HEK293 (cell line): ENCODE results near the gene HNRNPM.

Experiments used
- CTCF ChIA-PET: fragments of 350-600 bp; formaldehyde crosslinking; extraction: SDS; loops from one replicate; lab custom pipeline; 2021; ENCODE audit warnings: antibody characterized with exemption; lab: Yijun Ruan, JAX
- POLR2A ChIA-PET: fragments of 300-600 bp; formaldehyde crosslinking; extraction: SDS; loops from one replicate; lab custom pipeline; 2020; ENCODE audit warnings: antibody characterized with exemption, inconsistent platforms; lab: Yijun Ruan, JAX
- H3K27ac ChIP-seq: fragments of 200-500 bp; sonication (Bioruptor generic); 2 replicates; pipeline ENCODE4 v1.5.1; 2014; ENCODE audit warnings: low read depth, low read length, control low read depth, inconsistent platforms; ENCODE audit errors: extremely low read depth
- H3K36me3 ChIP-seq, 2 experiments: fragments of 200-500 bp in 1 of 2; sonication (Bioruptor generic) in 1 of 2; 1 replicate in 1 of 2; 2 replicates in 1 of 2; pipeline ENCODE4 v1.5.1; 2014 to 2017; ENCODE audit warnings: inconsistent platforms in 2 of 2, low read length in 2 of 2; ENCODE audit not compliant: control insufficient read depth in 2 of 2, insufficient read depth in 1 of 2
- H3K4me1 ChIP-seq: fragments of 200-500 bp; sonication (Bioruptor generic); 2 replicates; pipeline ENCODE4 v1.5.1; 2014; ENCODE audit warnings: mild to moderate bottlenecking, low read length, inconsistent platforms; ENCODE audit not compliant: control insufficient read depth, insufficient read depth
- H3K4me3 ChIP-seq: 2 replicates; pipeline ENCODE4 v1.5.1; 2011; ENCODE audit warnings: low read depth, mild to moderate bottlenecking, control low read depth, low read length, moderate library complexity
- H3K9me3 ChIP-seq: fragments of 200-500 bp; sonication (Bioruptor generic); 2 replicates; pipeline ENCODE4 v1.5.1; 2014; ENCODE audit warnings: low read depth, low read length, inconsistent platforms; ENCODE audit not compliant: control insufficient read depth, insufficient read depth
- GLI4 ChIP-seq: fragments of 450-650 bp; formaldehyde crosslinking; IDR thresholded peaks from 2 replicates; pipeline ENCODE4 v1.5.1; 2016; ENCODE audit warnings: missing biosample characterization, missing genetic modification characterization
- GLIS1 ChIP-seq: fragments of 450-650 bp; formaldehyde crosslinking; IDR thresholded peaks from 2 replicates; pipeline ENCODE4 v1.5.1; 2016; ENCODE audit warnings: missing biosample characterization, missing genetic modification characterization
- IKZF3 ChIP-seq: fragments of 450-650 bp; IDR thresholded peaks from 2 replicates; pipeline ENCODE4 v1.5.0; 2018; ENCODE audit warnings: missing biosample characterization, mild to moderate bottlenecking, missing genetic modification characterization, moderate library complexity
- SP2 ChIP-seq: fragments of 450-650 bp; formaldehyde crosslinking; IDR thresholded peaks from 2 replicates; pipeline ENCODE4 v1.5.1; 2016; ENCODE audit warnings: missing biosample characterization, missing genetic modification characterization
- ZNF133 ChIP-seq: fragments of 450-650 bp; formaldehyde crosslinking; IDR thresholded peaks from 2 replicates; pipeline ENCODE4 v1.5.1; 2016; ENCODE audit warnings: missing biosample characterization, missing genetic modification characterization
- ZNF24 ChIP-seq: fragments of 450-650 bp; formaldehyde crosslinking; IDR thresholded peaks from 2 replicates; pipeline ENCODE4 v1.5.1; 2016; ENCODE audit warnings: missing biosample characterization, missing genetic modification characterization
- ZNF354C ChIP-seq: fragments of 450-650 bp; formaldehyde crosslinking; IDR thresholded peaks from 2 replicates; pipeline ENCODE4 v1.5.1; 2016; ENCODE audit warnings: missing biosample characterization, missing genetic modification characterization, low read depth, borderline replicate concordance
- ZNF404 ChIP-seq: fragments of 450-650 bp; formaldehyde crosslinking; IDR thresholded peaks from 2 replicates; pipeline ENCODE4 v1.5.1; 2017; ENCODE audit warnings: missing biosample characterization, missing genetic modification characterization
- ZNF501 ChIP-seq: fragments of 450-650 bp; formaldehyde crosslinking; IDR thresholded peaks from 2 replicates; pipeline ENCODE4 v1.5.1; 2016; ENCODE audit warnings: missing biosample characterization, missing genetic modification characterization
- ZNF510 ChIP-seq: fragments of 450-650 bp; formaldehyde crosslinking; IDR thresholded peaks from 2 replicates; pipeline ENCODE4 v1.5.1; 2018; ENCODE audit warnings: mild to moderate bottlenecking, missing genetic modification characterization, missing biosample characterization; ENCODE audit not compliant: insufficient replicate concordance
- ZNF544 ChIP-seq: fragments of 450-650 bp; formaldehyde crosslinking; IDR thresholded peaks from 2 replicates; pipeline ENCODE4 v1.5.0; 2017; ENCODE audit warnings: missing biosample characterization, missing genetic modification characterization
- ZNF571 ChIP-seq: fragments of 450-650 bp; formaldehyde crosslinking; IDR thresholded peaks from 2 replicates; pipeline ENCODE4 v1.5.0; 2017; ENCODE audit warnings: missing biosample characterization, missing genetic modification characterization
- ZNF670 ChIP-seq: fragments of 450-650 bp; formaldehyde crosslinking; IDR thresholded peaks from 2 replicates; pipeline ENCODE4 v1.5.1; 2016; ENCODE audit warnings: missing biosample characterization, missing genetic modification characterization, low read depth
- ZNF792 ChIP-seq: fragments of 450-650 bp; formaldehyde crosslinking; IDR thresholded peaks from 2 replicates; pipeline ENCODE4 v1.5.1; 2016; ENCODE audit warnings: missing biosample characterization, missing genetic modification characterization
- ZSCAN23 ChIP-seq: fragments of 450-650 bp; formaldehyde crosslinking; IDR thresholded peaks from 2 replicates; pipeline ENCODE4 v1.5.1; 2016; ENCODE audit warnings: missing biosample characterization, missing genetic modification characterization
- TF ChIP-seq, protein P1 (sequence below): IDR thresholded peaks from 2 replicates; pipeline ENCODE4 v1.6.1; 2011; ENCODE audit warnings: mild to moderate bottlenecking, low read depth, low read length, borderline replicate concordance
- TF ChIP-seq, protein P2 (sequence below): fragments of 450-650 bp; formaldehyde crosslinking; IDR thresholded peaks from 2 replicates; pipeline ENCODE4 v1.5.1; 2016; ENCODE audit warnings: missing biosample characterization, missing genetic modification characterization
- TF ChIP-seq, protein P3 (sequence below): fragments of 450-650 bp; IDR thresholded peaks from 2 replicates; pipeline ENCODE4 v1.5.1; 2018; ENCODE audit warnings: missing biosample characterization, missing genetic modification characterization
- TF ChIP-seq, protein P4 (sequence below): fragments of 450-650 bp; formaldehyde crosslinking; IDR thresholded peaks from 2 replicates; pipeline ENCODE4 v1.5.1; 2017; ENCODE audit warnings: missing biosample characterization, missing genetic modification characterization
- TF ChIP-seq, protein P5 (sequence below): fragments of 450-650 bp; formaldehyde crosslinking; IDR thresholded peaks from 2 replicates; pipeline ENCODE4 v1.5.1; 2016; ENCODE audit warnings: missing biosample characterization, missing genetic modification characterization
- TF ChIP-seq, protein P6 (sequence below): fragments of 450-650 bp; formaldehyde crosslinking; IDR thresholded peaks from 2 replicates; pipeline ENCODE4 v1.5.1; 2017; ENCODE audit warnings: missing biosample characterization, missing genetic modification characterization
- TF ChIP-seq, protein P7 (sequence below): fragments of 450-650 bp; formaldehyde crosslinking; IDR thresholded peaks from 2 replicates; pipeline ENCODE4 v1.5.1; 2016; ENCODE audit warnings: missing biosample characterization, missing genetic modification characterization

The HNRNPM gene

DNA sequence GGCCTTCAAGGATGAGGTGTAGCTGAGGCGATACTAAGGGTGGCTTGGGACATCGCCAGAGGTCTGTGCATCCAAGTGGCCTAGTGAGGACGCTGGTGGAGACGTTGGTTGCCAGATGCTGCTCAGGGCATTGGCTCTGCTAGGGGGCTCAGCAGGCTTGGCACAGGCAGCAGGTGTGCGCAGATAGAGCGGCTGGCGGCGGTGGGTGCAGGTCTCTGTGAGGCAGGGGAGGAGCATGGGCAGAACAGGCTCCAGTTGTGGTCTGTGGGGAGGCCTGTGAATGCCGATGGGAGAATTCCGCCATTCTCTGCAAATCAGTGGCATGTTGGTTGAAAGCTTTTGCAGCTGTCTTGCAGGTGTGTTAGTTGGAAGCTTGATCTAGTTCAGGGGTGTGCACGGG is 36.4 kb downstream of the HNRNPM start:
- no peaks in the 10 kb centered on the region for H3K9me3 ChIP-seq
- no peaks in the 10 kb centered on the region for H3K4me1 ChIP-seq
- H3K4me3 ChIP-seq: no peak overlapping the region
- H3K27ac ChIP-seq: no peak overlapping the region
- H3K36me3 ChIP-seq: peaks cover 39 to 89% of the 10 kb centered on the region in 2 experiments
- CTCF ChIA-PET: interaction anchor here (0.6 to 1.6 kb wide), 3 partner anchors 24 to 32 kb away, joined by 3 to 4 read pairs (median 4); no protein-coding TSS in a partner anchor
- TF ChIP-seq ZNF24 (tag by site-specific recombination) (no peak), ZSCAN23 (tag by site-specific recombination) (no peak), ZNF544 (tag by site-specific recombination) (no peak), SP2 (tag by site-specific recombination) (no peak), ZNF510 (no peak)
- TF ChIP-seq, protein P1, sequence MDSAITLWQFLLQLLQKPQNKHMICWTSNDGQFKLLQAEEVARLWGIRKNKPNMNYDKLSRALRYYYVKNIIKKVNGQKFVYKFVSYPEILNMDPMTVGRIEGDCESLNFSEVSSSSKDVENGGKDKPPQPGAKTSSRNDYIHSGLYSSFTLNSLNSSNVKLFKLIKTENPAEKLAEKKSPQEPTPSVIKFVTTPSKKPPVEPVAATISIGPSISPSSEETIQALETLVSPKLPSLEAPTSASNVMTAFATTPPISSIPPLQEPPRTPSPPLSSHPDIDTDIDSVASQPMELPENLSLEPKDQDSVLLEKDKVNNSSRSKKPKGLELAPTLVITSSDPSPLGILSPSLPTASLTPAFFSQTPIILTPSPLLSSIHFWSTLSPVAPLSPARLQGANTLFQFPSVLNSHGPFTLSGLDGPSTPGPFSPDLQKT: no peak
- TF ChIP-seq, protein P2, sequence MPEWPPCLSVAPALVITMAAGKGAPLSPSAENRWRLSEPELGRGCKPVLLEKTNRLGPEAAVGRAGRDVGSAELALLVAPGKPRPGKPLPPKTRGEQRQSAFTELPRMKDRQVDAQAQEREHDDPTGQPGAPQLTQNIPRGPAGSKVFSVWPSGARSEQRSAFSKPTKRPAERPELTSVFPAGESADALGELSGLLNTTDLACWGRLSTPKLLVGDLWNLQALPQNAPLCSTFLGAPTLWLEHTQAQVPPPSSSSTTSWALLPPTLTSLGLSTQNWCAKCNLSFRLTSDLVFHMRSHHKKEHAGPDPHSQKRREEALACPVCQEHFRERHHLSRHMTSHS (tag by site-specific recombination): no peak
- POLR2A ChIA-PET: no interaction called here

DNA sequence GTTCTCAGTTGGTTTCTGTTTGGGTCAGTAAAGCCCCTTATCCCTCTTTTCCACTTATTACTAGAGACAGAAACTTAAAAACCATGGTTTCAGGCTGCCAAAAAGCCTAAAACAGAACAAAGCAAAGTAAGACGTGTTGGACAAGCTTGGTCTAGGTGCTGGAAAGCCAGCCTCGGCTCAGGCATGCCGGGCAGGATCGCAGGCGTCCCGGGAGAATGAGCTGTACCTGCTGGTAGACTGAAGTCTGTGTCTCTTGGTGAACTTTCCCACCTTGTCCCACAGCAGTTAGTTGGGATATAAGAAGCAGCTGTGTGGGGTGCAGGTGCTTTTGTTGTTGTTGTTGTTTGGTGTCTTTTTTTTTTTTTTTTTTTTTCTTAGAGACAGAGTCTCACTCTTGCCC is 36.8 kb downstream of the HNRNPM start:
- H3K27ac ChIP-seq: no peak overlapping the region
- no peaks in the 10 kb centered on the region for H3K4me1 ChIP-seq
- ChIA-PET CTCF (interaction anchor here (0.5 to 1.6 kb wide), 3 partner anchors 24 to 161 kb away, joined by 3 to 4 read pairs (median 4); no protein-coding TSS in a partner anchor), POLR2A (interaction anchor here (0.5 to 1.2 kb wide), 2 partner anchors 58 to 86 kb away, joined by 4 read pairs; no protein-coding TSS in a partner anchor)
- no peaks in the 10 kb centered on the region for H3K9me3 ChIP-seq
- peaks cover 39 to 89% of the 10 kb centered on the region in 2 experiments for H3K36me3 ChIP-seq
- no peak overlapping the region for H3K4me3 ChIP-seq
- TF ChIP-seq ZNF133 (tag by site-specific recombination) (no peak), ZNF670 (tag by site-specific recombination) (no peak), GLI4 (tag by site-specific recombination) (no peak), ZNF792 (tag by site-specific recombination) (no peak), ZNF354C (tag by site-specific recombination) (no peak), GLIS1 (tag by site-specific recombination) (no peak), IKZF3 (tag by site-specific recombination) (no peak), ZNF571 (tag by site-specific recombination) (no peak), ZNF404 (tag by site-specific recombination) (no peak), ZNF501 (tag by site-specific recombination) (no peak)
- TF ChIP-seq, protein P3, sequence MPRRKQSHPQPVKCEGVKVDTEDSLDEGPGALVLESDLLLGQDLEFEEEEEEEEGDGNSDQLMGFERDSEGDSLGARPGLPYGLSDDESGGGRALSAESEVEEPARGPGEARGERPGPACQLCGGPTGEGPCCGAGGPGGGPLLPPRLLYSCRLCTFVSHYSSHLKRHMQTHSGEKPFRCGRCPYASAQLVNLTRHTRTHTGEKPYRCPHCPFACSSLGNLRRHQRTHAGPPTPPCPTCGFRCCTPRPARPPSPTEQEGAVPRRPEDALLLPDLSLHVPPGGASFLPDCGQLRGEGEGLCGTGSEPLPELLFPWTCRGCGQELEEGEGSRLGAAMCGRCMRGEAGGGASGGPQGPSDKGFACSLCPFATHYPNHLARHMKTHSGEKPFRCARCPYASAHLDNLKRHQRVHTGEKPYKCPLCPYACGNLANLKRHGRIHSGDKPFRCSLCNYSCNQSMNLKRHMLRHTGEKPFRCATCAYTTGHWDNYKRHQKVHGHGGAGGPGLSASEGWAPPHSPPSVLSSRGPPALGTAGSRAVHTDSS (tag by site-specific recombination): no peak
- TF ChIP-seq, protein P4, sequence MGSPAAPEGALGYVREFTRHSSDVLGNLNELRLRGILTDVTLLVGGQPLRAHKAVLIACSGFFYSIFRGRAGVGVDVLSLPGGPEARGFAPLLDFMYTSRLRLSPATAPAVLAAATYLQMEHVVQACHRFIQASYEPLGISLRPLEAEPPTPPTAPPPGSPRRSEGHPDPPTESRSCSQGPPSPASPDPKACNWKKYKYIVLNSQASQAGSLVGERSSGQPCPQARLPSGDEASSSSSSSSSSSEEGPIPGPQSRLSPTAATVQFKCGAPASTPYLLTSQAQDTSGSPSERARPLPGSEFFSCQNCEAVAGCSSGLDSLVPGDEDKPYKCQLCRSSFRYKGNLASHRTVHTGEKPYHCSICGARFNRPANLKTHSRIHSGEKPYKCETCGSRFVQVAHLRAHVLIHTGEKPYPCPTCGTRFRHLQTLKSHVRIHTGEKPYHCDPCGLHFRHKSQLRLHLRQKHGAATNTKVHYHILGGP (tag by site-specific recombination): no peak
- TF ChIP-seq, protein P5, sequence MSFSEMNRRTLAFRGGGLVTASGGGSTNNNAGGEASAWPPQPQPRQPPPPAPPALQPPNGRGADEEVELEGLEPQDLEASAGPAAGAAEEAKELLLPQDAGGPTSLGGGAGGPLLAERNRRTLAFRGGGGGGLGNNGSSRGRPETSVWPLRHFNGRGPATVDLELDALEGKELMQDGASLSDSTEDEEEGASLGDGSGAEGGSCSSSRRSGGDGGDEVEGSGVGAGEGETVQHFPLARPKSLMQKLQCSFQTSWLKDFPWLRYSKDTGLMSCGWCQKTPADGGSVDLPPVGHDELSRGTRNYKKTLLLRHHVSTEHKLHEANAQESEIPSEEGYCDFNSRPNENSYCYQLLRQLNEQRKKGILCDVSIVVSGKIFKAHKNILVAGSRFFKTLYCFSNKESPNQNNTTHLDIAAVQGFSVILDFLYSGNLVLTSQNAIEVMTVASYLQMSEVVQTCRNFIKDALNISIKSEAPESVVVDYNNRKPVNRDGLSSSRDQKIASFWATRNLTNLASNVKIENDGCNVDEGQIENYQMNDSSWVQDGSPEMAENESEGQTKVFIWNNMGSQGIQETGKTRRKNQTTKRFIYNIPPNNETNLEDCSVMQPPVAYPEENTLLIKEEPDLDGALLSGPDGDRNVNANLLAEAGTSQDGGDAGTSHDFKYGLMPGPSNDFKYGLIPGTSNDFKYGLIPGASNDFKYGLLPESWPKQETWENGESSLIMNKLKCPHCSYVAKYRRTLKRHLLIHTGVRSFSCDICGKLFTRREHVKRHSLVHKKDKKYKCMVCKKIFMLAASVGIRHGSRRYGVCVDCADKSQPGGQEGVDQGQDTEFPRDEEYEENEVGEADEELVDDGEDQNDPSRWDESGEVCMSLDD (tag by site-specific recombination): no peak
- TF ChIP-seq, protein P6, sequence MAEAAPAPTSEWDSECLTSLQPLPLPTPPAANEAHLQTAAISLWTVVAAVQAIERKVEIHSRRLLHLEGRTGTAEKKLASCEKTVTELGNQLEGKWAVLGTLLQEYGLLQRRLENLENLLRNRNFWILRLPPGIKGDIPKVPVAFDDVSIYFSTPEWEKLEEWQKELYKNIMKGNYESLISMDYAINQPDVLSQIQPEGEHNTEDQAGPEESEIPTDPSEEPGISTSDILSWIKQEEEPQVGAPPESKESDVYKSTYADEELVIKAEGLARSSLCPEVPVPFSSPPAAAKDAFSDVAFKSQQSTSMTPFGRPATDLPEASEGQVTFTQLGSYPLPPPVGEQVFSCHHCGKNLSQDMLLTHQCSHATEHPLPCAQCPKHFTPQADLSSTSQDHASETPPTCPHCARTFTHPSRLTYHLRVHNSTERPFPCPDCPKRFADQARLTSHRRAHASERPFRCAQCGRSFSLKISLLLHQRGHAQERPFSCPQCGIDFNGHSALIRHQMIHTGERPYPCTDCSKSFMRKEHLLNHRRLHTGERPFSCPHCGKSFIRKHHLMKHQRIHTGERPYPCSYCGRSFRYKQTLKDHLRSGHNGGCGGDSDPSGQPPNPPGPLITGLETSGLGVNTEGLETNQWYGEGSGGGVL: no peak
- TF ChIP-seq, protein P7, sequence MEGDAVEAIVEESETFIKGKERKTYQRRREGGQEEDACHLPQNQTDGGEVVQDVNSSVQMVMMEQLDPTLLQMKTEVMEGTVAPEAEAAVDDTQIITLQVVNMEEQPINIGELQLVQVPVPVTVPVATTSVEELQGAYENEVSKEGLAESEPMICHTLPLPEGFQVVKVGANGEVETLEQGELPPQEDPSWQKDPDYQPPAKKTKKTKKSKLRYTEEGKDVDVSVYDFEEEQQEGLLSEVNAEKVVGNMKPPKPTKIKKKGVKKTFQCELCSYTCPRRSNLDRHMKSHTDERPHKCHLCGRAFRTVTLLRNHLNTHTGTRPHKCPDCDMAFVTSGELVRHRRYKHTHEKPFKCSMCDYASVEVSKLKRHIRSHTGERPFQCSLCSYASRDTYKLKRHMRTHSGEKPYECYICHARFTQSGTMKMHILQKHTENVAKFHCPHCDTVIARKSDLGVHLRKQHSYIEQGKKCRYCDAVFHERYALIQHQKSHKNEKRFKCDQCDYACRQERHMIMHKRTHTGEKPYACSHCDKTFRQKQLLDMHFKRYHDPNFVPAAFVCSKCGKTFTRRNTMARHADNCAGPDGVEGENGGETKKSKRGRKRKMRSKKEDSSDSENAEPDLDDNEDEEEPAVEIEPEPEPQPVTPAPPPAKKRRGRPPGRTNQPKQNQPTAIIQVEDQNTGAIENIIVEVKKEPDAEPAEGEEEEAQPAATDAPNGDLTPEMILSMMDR (tag by site-specific recombination): no peak
